ENCODE measurements around the gene TRAT1. TPM values are rescaled to one million over a fixed set of nuclear protein-coding genes. Genes with fewer than 3 reads are reported as not detected.

TRAT1 gene
- total and polyA plus RNA-seq, 8 donors: 0.17 to 1.4 (median 0.33) TPM

- no peaks in the 10 kb centered on the region for H3K27me3 ChIP-seq
- intact Hi-C loops (cut with DNase I): no loop called here
- no peak for TF ChIP-seq CTCF (IDR thresholded peaks at IDR 0.05)
Observed at GRCh38 chr3:108877901-108878300, 55.3 kb downstream of the TRAT1 start.

DNA sequence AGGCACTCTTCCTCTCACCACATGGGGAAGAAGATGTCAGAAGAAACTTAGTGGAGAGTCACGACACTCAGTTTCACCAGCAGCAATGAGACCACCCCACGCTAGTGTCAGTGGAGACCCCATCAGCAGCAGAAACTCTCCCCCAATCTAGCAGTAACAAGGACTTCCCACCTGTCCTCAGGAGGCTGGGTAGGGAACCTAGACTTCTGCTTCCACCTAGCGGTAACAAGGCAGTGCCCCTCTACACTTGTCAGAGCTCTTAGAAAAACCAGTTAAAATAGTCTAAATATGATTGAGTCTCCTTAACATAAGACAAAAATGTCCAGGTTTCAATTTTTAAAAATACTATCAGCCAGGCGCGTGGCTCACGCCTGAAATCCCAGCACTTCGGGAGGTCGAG lies 57.3 kb downstream of the TRAT1 start:
- Histone ChIP-seq H3K27me3 (no peaks in the 10 kb centered on the region), H3K4me3 (no peak overlapping the region), H3K9me3 (no peaks in the 10 kb centered on the region), H3K36me3 (no peaks in the 10 kb centered on the region), H3K27ac (no peak overlapping the region), H3K4me1 (no peaks in the 10 kb centered on the region)
- TF ChIP-seq CTCF (IDR thresholded peaks at IDR 0.05): no peak
- intact Hi-C loops (cut with DNase I): no loop called here
- no peak for ATAC-seq
- DNase-seq: no peak

More at GRCh38 chr3:108877901-108878300, 55.3 kb downstream of the TRAT1 start:
- Histone ChIP-seq H3K4me3 (no peak overlapping the region), H3K9me3 (no peaks in the 10 kb centered on the region), H3K4me1 (no peaks in the 10 kb centered on the region), H3K27ac (no peak overlapping the region), H3K36me3 (no peaks in the 10 kb centered on the region)
- ATAC-seq (no peak), DNase-seq (no peak)

DNA sequence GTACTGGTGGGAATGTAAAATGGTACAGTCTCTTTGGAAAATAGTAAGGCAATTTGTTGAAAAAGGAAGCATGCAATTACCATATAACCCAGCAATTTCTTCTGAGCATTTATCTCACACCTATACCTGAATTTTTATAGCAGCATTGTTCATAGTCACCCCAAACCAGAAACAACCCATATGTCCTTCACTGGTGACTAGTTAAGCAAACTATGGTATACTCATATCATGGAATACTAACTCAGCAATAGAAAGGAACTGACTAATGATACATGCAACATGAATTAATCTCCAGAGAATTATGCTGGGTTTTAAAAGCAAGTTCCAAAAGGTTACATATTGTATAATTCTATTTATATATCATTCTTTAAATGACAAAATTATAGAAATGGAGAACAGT lies 60.2 kb downstream of the TRAT1 start:
- ATAC-seq: no peak
- Histone ChIP-seq H3K4me3 (no peak overlapping the region), H3K27me3 (no peaks in the 10 kb centered on the region), H3K36me3 (no peaks in the 10 kb centered on the region), H3K27ac (no peak overlapping the region), H3K9me3 (no peaks in the 10 kb centered on the region), H3K4me1 (no peaks in the 10 kb centered on the region)
- intact Hi-C loops (cut with DNase I): no loop called here
- no peak for TF ChIP-seq CTCF (IDR thresholded peaks at IDR 0.05)
- DNase-seq: no peak

DNA sequence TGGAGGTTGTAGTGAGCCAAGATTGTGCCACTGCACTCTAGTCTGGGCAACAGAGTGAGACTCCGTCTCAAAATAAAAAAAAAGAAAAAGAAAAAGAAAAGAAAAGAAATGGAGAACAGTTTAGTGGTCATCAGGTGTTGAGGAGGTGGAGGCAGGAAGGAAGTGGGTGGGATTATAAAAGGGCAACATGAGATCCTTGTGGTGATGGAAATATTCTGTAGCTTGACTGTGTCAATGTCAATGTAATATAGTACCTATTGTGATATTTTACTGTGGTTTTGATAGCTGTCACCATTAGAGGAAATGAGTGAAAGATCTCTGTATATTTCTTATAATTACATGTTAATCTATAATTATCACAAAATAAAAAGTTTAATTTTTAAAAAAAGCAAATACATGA lies 60.8 kb downstream of the TRAT1 start:
- intact Hi-C loops (cut with DNase I): no loop called here

DNA sequence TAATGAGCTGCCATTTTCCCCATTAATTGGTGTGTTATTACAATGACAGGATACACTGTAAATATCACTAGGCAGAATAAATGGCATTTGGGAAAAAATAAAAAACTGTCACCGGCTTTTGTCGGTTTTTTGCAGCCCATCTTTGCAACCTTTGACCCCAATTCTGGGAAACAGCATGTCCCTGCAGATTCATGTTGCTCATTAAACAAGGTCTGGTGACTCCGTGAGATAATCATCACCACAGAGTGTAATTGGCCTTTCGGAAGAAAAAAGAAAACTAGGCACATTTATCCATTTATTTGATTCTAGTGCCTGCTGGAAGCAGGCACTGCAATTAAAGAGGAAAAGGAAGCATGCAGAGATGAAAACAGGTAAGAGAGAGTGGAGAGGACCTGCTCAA lies 64.5 kb downstream of the TRAT1 start:
- ATAC-seq (no peak), DNase-seq (no peak)
- TF ChIP-seq CTCF (IDR thresholded peaks at IDR 0.05): no peak
- Histone ChIP-seq H3K4me3 (no peak overlapping the region), H3K27ac (no peak overlapping the region), H3K4me1 (no peaks in the 10 kb centered on the region), H3K27me3 (no peaks in the 10 kb centered on the region), H3K9me3 (no peaks in the 10 kb centered on the region), H3K36me3 (no peaks in the 10 kb centered on the region)
- intact Hi-C loops (cut with DNase I): no loop called here

More for the DNA sequence above, 60.8 kb downstream of the TRAT1 start:
- ATAC-seq (no peak), DNase-seq (no peak)
- H3K4me1 ChIP-seq: no peaks in the 10 kb centered on the region
- H3K4me3 ChIP-seq: no peak overlapping the region
- no peaks in the 10 kb centered on the region for H3K36me3 ChIP-seq
- TF ChIP-seq CTCF (IDR thresholded peaks at IDR 0.05): no peak
- H3K27ac ChIP-seq: no peak overlapping the region
- H3K9me3 ChIP-seq: no peaks in the 10 kb centered on the region
- no peaks in the 10 kb centered on the region for H3K27me3 ChIP-seq

Data from left lung (tissue), 10 donors.